T-helper 2 cell (primary cell): ENCODE measurements around the gene INPP5A.
"Not testable (repeated sequence)": the region's sequence is repeated elsewhere in the genome, so short reads cannot be mapped to it uniquely, and the experiment has no call there.

Experiments used
- DNase-seq, 5 experiments: peaks; one replicate each; pipeline versions ENCODE4 v3.0.0 to v3.0.0-alpha.2; 2012 to 2022

INPP5A gene

GRCh38 chr10:132584081-132584480 lies 46.5 kb downstream of the INPP5A start:
- DNase-seq, result no peak

GRCh38 chr10:132585732-132586722 lies 48.4 kb downstream of the INPP5A start:
- DNase-seq, result no peak

- no peak for DNase-seq
These were observed 49.2 kb downstream of the INPP5A start for GRCh38 chr10:132586739-132587138.

- no peak for DNase-seq
These were observed 49.6 kb downstream of the INPP5A start for GRCh38 chr10:132587175-132587574.

DNA sequence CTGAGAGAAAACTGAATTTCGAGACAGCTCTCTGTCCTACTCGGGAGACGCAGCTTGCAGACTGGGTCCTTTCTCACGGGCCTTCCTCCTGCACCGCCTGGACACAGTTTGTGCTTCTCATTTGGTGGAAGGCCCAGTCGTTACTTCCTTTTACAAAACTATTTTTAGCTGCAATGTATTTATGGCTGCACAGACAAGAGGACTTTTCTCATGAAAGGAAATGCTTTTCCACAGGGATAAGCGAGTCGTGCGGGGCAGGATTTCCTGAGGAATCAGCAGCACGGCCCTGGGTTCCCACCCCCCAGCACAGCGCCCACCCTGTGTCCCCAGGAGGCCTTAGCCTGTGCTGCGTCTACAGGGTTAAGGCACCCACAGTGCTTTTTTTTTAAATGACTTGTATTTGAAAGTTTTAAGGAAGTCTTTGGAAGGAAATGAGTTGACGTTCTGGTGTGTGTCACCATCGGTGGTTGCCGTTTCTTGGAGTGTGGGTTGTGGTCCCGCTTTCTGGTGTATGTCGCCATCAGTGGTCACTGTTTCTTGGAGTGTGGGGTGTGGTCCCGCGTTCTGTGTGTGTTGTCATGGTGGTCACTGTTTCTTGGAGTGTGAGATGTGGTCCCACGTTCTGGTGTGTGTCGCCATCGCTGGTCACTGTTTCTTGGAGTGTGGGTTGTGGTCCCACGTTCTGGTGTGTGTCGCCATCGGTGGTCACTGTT lies 50.9 kb downstream of the INPP5A start:
- DNase-seq, result no peak

- no peak for DNase-seq
These were observed 51.4 kb downstream of the INPP5A start for GRCh38 chr10:132589015-132589414.

DNA sequence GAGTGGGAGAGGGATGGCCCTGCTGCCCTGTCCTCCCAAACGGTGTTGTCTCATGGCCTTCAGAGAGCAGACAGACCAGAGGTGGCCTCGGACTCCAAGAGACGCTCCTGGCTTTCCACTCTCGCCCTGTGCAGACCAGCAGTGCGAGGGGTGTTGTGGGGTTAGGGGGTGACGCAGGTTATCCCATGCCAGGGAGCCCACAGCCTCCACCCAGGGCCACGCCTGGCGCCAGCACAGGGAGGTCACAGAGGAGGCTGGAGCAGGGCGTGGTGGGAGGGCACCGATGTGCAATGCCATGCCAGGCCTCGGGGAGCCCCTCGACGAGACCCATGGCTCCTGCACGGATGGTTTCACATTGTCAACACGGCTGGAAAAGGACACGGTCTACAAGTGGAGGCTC lies 52.1 kb downstream of the INPP5A start:
- no peak for DNase-seq

DNA sequence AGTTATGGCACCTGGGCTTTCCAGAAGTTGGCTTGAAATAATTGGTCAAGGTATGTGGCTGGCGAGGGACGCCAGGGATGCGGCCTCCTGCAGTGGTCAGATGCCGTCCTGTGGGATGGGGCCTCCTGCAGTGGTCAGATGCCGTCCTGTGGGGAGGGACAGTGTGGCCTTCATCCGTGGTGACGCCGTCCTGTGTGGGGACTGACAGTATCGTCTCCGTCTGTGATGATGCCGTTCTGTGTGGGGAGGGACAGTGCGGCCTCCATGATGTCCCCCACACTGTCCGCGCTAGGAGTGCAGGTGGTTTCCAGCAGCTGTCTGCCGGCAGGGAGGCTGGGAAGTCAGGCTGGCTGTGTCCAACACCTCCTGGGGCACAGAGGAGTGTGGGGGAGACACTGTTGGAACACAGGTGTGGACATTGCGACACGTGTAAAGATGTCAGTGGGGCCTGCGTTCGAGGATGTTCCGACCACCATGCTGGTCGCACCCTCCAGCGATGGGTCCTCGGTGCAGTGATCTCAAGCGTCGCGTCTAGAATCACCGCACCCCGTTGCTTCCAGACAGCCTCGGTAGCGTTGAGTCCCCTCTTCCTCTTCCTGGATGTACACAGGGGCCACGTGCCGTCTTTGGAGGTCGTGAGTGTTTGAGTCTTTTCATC lies 52.6 kb downstream of the INPP5A start:
- no peak for DNase-seq

GRCh38 chr10:132590752-132591121 lies 53.1 kb downstream of the INPP5A start:
- DNase-seq, result no peak

DNA sequence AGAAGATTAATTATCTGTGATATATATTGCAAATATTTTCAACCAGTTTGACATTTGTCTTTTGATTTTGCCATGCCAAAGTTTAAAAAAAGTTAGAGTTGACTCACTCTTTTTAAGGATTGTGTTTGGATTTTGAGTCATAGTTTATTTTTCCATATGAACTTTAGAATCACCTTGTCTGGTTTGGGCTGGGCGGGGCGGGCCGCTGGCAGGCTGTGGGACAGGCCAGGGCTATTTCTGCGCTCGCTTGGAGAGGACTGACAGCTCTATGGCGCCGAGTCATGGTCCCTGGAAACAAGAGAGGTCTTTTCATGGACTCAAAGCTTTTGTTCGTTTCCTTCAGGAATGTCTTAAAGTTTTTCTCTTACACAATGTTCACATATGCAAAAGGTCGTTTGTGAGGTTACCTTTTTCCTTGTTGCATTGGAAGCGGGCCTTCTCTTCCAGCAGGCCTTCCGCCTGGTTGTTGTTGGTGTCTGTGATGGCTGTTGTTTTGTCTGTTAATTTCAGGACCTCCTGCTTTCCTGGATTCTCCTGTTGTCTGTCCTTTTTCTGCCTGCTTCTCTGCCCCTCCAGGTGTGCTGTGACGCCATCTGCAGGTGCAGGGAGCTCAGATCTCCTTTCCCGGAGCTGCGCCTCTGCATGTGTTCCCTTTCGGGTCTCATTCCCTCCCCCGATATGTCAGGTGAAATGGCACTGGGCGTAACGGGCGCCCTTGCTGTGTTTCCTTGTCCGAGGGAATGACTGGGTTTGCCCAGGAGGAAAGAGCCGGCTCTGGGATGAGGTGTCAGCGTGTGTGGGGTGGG lies 53.8 kb downstream of the INPP5A start:
- no peak for DNase-seq

DNA sequence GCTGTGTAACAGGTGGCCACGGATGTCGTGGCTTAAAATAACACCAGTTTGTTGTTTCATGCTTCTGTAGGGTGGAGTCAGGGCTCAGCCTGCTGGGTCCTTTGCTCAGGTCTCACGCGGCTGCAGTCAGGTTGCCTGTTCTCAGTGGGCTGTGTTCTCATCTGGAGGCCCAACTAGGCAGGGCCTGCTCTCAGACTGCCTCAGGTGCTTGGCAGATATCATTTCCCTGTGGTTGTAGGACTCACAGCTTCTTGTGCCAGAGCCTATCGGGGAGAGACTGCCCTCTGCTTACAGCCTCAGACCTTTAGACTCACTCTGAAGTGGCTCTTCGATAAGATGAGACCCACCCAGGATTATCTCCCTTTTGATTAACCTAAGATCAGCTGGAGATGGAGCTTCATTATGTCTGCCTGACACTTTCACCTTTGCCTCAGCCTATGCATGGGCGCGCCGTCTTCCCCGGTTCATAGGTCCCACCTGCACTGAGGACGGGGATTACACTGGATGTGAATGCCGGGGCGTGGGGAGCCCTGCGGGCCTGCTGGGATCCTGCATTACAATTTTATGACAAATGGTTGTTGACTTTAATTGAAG lies 55.3 kb downstream of the INPP5A start:
- no peak for DNase-seq

DNA sequence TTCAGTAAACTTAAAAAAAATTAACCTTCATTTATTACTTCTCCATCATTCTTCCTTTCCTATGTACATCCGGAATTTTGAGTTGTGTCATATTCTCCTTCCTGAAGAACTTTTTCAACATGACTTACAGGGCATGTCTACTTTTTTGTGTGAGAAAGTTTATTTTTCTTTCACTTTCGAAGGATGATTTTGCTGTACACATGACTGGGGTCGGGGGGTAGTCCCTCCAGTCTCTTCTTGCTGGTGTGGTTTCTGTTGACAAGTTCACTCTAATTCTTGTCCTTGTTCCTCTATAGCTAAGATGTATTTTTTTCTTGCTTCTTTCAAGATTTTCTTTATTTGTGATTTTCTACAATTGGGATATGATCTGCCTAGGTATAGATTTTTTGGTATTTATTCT lies 55.8 kb downstream of the INPP5A start:
- peak in 1 of 5 experiments; percentile 20 for DNase-seq

DNA sequence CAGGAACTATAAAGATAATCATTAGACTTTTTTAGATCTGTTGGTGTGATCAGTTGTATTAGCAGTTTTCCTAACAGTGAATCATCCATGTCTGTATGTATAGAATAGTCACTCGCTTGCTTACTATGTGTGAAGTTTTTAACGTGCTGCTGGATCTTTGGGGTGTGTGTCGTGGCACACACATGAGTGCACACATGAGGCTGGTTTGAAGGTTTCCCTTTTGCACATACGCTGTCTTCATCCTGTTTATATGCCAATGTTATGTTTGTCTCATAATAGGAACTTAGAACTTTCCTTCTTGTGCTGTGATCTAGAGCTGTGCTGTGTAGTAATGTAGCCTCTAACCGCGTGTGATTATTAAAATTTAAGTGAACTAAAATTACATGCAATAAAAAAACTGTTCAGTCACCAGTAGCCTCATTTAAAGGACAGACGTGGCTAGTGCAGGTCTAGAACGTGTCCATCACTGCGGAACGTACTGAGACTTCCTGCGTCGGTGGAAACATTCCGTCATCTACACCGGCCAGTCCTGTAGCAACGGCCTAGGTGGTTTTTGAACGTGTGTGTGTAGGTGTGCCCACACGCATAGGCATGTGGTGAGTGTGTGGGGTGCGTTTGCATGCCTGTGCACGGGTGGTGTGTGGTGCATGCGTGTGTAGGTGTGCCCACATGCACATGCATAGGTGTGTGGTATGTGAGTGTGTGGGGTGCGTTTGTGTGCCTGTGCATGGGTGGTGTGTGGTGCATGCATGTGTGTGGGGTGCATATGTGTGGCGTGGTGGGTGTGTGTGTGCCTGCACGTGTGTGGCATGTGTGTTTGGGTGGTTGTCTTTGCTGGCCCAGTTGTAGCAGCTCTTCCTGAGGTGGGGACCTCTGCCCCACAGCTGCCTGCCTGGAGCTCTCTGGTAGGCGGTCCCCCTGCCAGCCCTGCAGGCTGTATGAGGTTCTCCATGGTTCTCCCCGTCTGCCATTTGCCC lies 56.6 kb downstream of the INPP5A start:
- DNase-seq, result no peak

- no peak for DNase-seq
These were observed 57.4 kb downstream of the INPP5A start for GRCh38 chr10:132595021-132595420.

DNA sequence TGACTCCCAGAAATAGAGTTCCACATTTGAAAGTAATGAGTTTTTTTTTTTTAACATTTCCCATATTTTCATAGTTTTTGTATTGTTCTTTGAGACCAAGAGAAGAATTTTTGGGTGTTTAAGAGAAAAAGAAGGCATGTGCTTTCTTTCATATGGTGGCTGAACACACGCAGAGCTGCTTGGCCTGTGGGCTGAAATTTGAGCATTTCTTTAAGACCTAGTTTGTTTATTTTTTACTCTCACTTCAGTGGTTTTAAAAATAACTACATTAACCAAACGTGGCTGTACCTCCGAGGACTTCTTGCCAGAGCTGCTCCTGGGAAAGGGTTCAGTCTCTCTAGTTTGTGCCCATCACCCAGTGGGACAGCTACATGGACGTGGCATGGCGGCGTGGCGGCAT lies 58.3 kb downstream of the INPP5A start:
- DNase-seq, result no peak

- DNase-seq, result no peak
These were observed 59.2 kb downstream of the INPP5A start for GRCh38 chr10:132596742-132597279.

DNA sequence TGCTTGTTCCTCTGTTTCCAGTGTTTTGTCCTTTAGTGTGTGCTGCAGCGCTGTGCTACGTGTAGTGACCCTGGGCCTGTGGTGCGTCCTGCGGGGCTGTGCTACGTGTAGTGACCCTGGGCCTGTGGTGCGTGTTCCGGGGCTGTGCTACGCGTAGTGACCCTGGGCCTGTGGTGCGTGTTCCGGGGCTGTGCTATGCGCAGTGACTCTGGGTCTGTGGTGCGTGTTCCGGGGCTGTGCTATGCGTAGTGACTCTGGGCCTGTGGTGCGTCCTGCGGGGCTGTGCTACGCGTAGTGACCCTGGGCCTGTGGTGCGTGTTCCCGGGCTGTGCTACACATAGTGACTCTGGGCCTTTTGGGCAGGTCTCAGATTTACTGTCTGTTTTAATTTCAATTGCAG lies 60.1 kb downstream of the INPP5A start:
- DNase-seq, result no peak

DNA sequence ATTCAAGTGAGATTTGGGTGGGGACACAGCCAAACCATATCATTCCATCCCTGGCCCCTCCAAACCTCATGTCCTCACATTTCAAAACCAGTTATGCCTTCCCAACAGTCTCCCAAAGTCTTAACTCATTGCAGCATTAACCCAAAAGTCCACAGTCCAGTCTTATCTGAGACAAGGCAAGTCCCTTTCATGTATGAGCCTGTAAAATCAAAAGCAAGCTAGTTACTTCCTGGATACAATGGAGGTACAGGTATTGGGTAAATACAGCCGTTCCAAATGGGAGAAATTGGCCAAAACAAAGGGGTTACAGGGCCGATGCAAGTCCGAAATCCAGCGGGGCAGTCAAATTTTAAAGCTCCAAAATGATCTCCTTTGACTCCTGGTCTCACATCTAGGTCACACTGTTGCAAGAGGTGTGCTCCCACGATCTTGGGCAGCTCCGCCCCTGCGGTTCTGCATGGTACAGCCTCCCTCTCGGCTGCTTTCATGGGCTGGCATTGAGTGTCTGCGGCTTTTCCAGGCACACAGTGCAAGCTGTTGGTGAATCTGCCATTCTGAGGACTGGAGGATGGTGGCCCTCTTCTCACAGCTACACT lies 61.5 kb downstream of the INPP5A start:
- not testable (repeated sequence) for DNase-seq

DNA sequence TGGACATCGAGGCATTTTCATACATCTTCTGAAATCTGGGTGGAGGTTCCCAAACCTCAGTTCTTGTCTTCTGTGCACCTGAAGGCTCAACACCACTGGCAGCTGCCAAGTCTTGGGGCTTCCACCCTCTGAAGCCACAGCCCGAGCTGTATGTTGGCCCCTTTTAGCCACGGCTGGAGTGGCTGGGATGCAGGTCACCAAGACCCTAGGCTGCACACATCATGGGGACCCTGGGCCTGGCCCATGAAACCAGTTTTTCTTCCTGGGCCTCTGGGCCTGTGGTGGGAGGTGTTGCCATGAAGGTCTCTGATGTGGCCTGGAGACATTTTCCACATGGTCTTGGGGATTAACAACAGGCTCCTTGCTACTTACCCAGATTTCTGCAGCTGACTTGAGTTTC lies 62.1 kb downstream of the INPP5A start:
- DNase-seq, result no peak

GRCh38 chr10:132600416-132600815 lies 62.8 kb downstream of the INPP5A start:
- DNase-seq, result no peak
